GM21381 (cell line): Measurements from ENCODE around the gene TCEAL1.

ENCODE experiments used
- ATAC-seq: cut with Tn5 transposase; IDR thresholded peaks from one replicate; pipeline ENCODE4 v1.9.1; 2021; ENCODE audit warnings: mild to moderate bottlenecking, moderate library complexity; ENCODE audit not compliant: unreplicated experiment

TCEAL1 gene

DNA sequence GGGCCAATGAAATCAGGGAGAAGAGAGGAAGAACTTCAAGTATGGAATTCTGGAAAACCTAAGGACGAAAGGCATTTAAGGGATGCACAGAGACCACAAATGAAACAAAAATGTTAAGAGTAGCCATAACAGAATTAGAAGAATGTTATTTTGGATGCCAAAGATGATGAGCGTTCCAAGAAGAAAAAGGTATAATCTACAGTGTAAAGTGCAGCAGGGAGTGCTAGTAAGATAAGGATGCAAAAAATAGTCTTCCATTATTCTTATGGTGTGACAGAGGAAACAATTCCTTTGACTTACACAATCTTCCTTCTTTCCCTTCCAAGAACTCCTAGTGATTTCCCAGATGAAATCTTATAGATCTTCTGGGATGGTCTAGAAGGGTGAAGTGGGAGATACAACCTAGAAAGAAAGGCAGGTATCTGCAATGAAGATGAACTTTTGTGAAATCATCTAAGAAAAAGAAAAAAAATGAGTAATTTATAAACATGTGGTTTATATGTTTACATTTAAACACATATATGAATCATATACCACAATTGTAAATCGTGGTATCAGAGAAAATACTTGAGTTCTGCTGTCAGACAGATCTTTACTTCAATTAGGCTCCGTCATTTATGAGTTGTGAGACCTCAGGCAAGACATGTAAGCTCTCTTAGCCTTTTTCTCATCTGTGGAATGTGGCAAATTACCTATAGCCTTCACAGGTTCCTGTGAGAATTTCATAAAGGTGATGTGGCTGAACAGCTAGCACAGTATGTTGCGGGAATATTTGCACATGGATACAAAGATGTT, 49.6 kb downstream of the TCEAL1 start:
- no peak for ATAC-seq
